Tibial nerve (tissue), 4 donors: ENCODE measurements around the gene OSBPL10.

Experiments
- EP300 ChIP-seq, 2 donors: sonication (generic); formaldehyde crosslinking; IDR thresholded peaks; one replicate each; pipeline ENCODE4 v1.6.1; 2017; ENCODE audit warnings: antibody characterized with exemption in 2 of 2, mild to moderate bottlenecking in 1 of 2
- POLR2A ChIP-seq, 2 donors: fragments of 450-650 bp; IDR thresholded peaks; one replicate each; pipeline ENCODE4 v1.6.1; 2017; ENCODE audit warnings: antibody characterized with exemption in 2 of 2, mild to moderate bottlenecking in 2 of 2, moderate library complexity in 2 of 2
- TF ChIP-seq, protein P1 (sequence below), 5 experiments: fragments of 200-600 bp in 3 of 5; fragments of 450-650 bp in 2 of 5; sonication (generic) in 3 of 5; IDR thresholded peaks; one replicate each; pipeline ENCODE4 v1.5.1; 2016 to 2019; ENCODE audit warnings: antibody characterized with exemption in 5 of 5, mild to moderate bottlenecking in 3 of 5, moderate library complexity in 2 of 5

DNA sequence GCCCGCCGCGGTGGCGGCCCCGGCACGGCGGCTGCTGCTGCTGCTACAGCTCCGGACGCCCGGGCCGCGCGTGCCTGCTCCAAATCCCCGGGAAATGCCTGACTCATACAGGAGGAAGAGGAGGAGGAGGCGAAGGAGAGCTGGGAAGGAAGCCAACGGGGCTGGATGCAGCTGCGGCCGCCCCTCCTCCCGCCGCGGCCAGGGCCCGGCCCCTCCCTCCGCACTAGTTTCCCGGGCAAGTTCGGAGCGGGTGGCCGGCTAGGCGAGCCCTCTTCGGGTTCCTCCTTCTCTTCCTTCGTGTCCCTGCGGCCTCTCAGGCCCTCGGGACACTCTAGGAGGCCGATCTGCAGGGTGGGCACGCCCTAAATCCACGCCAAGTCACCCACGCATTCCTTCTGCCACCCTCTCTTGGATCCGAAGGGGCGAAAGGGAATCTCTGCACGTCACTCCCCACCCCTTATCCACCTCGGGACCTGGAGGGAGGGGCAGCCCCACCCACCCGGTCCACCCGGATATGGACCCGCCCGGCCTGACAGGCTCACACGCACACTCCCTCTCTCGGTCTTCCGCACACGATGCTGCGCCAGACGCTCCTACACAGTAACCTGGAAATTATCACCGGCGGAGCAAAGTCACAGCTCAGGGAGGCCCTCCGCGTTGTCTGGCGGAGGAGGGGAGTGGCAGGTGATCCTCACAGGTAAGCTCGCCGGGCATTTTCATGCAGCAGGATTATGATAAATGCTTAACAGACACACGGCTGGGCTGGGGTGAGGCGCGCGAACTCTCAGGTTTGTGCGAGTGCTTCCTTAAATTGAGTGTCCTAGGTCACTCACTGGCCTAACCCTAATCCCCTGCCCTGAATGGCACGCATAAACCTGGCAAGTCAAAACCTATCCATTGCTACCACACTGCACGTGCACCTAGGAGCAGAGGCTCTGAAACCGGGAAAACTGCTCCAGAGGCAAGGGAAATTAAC lies at the start of gene OSBPL10, which contains the start of gene ZNF860:
- TF ChIP-seq, protein P1, sequence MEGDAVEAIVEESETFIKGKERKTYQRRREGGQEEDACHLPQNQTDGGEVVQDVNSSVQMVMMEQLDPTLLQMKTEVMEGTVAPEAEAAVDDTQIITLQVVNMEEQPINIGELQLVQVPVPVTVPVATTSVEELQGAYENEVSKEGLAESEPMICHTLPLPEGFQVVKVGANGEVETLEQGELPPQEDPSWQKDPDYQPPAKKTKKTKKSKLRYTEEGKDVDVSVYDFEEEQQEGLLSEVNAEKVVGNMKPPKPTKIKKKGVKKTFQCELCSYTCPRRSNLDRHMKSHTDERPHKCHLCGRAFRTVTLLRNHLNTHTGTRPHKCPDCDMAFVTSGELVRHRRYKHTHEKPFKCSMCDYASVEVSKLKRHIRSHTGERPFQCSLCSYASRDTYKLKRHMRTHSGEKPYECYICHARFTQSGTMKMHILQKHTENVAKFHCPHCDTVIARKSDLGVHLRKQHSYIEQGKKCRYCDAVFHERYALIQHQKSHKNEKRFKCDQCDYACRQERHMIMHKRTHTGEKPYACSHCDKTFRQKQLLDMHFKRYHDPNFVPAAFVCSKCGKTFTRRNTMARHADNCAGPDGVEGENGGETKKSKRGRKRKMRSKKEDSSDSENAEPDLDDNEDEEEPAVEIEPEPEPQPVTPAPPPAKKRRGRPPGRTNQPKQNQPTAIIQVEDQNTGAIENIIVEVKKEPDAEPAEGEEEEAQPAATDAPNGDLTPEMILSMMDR (IDR thresholded peaks at IDR 0.05) = peak in 1 of 5 experiments; percentile 4
- TF ChIP-seq POLR2A (IDR thresholded peaks at IDR 0.05) (peak; percentile 28 to 48), EP300 (IDR thresholded peaks at IDR 0.05) (peak in 1 of 2 donors; percentile 72)
